H1 (cell line): ENCODE measurements around the gene BCL11A. TPM values are rescaled to one million over a fixed set of nuclear protein-coding genes. Genes with fewer than 3 reads are reported as not detected.
A peak's percentile ranks its signal among the peaks of the same experiment; 100 is the strongest.

Source experiments
- ASH2L ChIP-seq: fragments of 200-600, 300-600 bp; sonication (generic); IDR thresholded peaks from one replicate; pipeline ENCODE4 v1.7.1; 2017; ENCODE audit warnings: low read length
- CTBP2 ChIP-seq: IDR thresholded peaks from 2 replicates; pipeline ENCODE4 v1.7.0; 2011; ENCODE audit warnings: borderline replicate concordance, mild to moderate bottlenecking, moderate library complexity, mixed read lengths, low read length; ENCODE audit not compliant: insufficient read depth, insufficient read length
- EP300 ChIP-seq, 2 experiments: IDR thresholded peaks; 1 replicate in 1 of 2; 2 replicates in 1 of 2; pipeline ENCODE4 v1.6.1; 2011 to 2012; ENCODE audit warnings: low read depth in 2 of 2, low read length in 2 of 2, mild to moderate bottlenecking in 2 of 2, borderline replicate concordance in 1 of 2, inconsistent platforms in 1 of 2, moderate library complexity in 1 of 2
- FOSL1 ChIP-seq: IDR thresholded peaks from 2 replicates; pipeline ENCODE4 v1.6.1; 2011; ENCODE audit warnings: mild to moderate bottlenecking, low read depth, low read length, moderate library complexity; ENCODE audit not compliant: insufficient read depth
- JUND ChIP-seq: IDR thresholded peaks from 2 replicates; pipeline ENCODE4 v1.6.1; 2011; ENCODE audit warnings: mild to moderate bottlenecking, improper control_type of control experiment, low read length
- KDM4A ChIP-seq: IDR thresholded peaks from one replicate; pipeline ENCODE4 v1.7.1; 2012; ENCODE audit warnings: low read depth, mild to moderate bottlenecking, moderate library complexity, low read length, inconsistent platforms; ENCODE audit not compliant: severe bottlenecking
- PHF8 ChIP-seq: fragments of 200-600 bp; sonication (generic); conservative IDR thresholded peaks from 2 replicates; pipeline ENCODE4 v1.7.1; 2012; ENCODE audit warnings: low read depth, mild to moderate bottlenecking, inconsistent platforms, low read length, moderate library complexity
- POLR2AphosphoS5 ChIP-seq: IDR thresholded peaks from 2 replicates; pipeline ENCODE4 v1.6.1; 2011; ENCODE audit warnings: low read depth, low read length
- RAD21 ChIP-seq, 2 experiments: IDR thresholded peaks in 1 of 2; conservative IDR thresholded peaks in 1 of 2; 2 replicates each; pipeline ENCODE4 v1.6.1; 2011; ENCODE audit warnings: low read depth in 2 of 2, low read length in 2 of 2, improper control_type of control experiment in 1 of 2, inconsistent platforms in 1 of 2, mild to moderate bottlenecking in 1 of 2, moderate library complexity in 1 of 2
- SAP30 ChIP-seq: fragments of 300-600 bp; sonication (generic); IDR thresholded peaks from 2 replicates; pipeline ENCODE4 v1.7.1; 2012; ENCODE audit warnings: low read length, moderate library complexity, mild to moderate bottlenecking, inconsistent platforms; ENCODE audit not compliant: insufficient read depth, insufficient replicate concordance
- TAF7 ChIP-seq: optimal IDR thresholded peaks from 2 replicates; pipeline ENCODE3; 2011; ENCODE audit warnings: low read depth, mild to moderate bottlenecking, inconsistent platforms, low read length, moderate library complexity, borderline replicate concordance
- TBP ChIP-seq: IDR thresholded peaks from 2 replicates; pipeline ENCODE4 v1.6.1; 2011; ENCODE audit warnings: low read depth, low read length, improper control_type of control experiment
- TCF12 ChIP-seq: IDR thresholded peaks from 2 replicates; pipeline ENCODE4 v1.6.1; 2011; ENCODE audit warnings: low read depth, mild to moderate bottlenecking, low read length
- polyA plus RNA-seq, 7 experiments: library from polyadenylated mRNA; depleted of rRNA in 3 of 7; stranded (reverse) in 5 of 7; unstranded in 2 of 7; fragments of >200 nt in 5 of 7; fragments of 200-250 nt in 2 of 7; gene quantifications; 1 replicate in 5 of 7; 2 replicates in 1 of 7; 4 replicates in 1 of 7; pipeline versions ENCODE4 v1.2.1 to v1.2.3, GENCODE V29; 2011 to 2013; ENCODE audit warnings: missing spikeins in 2 of 7, mixed read lengths in 2 of 7
- total RNA-seq: library from RNA; stranded (reverse); fragmentation: NEBNext Ultra II Directional; extraction: Animal tissue kit (Norgen Biotek cat#: 25700); gene quantifications from 2 replicates; pipeline ENCODE4 v1.2.1, GENCODE V29; 2021
- TF ChIP-seq, protein P1 (sequence below): IDR thresholded peaks from 2 replicates; pipeline ENCODE4 v1.6.1; 2011; ENCODE audit warnings: low read depth, mild to moderate bottlenecking, low read length; ENCODE audit not compliant: insufficient read depth

BCL11A gene
- total and polyA plus RNA-seq, 2 of the 8 experiments (the other 6 are each of a cell fraction or from before 2014, with no cell fraction given) = 11.9 to 59.3 TPM

DNA sequence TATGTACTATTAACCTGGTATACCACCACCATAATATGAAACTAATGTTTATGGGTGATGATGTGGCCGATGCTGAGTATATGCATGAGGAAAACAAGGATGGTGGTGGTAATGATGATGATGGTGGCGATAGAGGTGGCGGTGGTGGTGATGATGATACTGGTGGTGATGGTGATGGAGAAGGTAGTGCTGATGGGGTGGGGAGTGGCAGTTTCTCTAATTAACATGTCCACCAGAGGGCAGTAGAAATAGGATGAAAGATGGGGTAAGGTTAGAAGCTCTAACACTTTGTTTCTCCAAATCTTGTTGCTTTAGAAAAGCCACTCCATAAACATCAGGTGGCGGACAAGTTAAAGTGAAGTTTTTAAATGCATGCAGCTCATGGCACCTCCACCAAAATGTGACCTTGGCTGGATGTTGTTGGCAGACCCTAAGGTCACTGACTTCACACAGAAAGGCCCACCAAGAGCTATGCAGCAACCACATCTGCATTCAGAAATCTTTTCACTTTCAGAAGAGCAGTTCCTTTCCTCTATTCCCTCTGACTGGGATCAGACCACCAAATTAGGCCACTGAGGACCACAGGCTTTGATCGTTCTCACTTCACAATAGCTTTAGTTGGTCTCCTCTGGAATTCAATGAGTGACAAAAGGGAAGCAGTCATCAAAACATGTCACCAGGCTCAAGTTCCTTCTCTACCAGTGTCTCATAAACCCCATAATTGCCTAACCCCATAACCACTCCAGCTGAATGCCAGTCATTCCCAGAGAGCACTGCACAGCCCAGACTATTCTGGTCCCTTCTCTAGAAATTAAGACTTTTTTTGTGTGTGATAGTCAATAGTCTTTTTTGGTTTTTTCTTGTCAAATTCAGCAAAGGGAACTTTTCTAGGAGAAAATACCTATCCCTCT lies 7.5 kb upstream of the BCL11A start (continued):
- TF ChIP-seq EP300 (IDR thresholded peaks at IDR 0.05; ENCODE audit: borderline replicate concordance in 1 of 2, low read depth in 2 of 2, low read length in 2 of 2) (no peak), ASH2L (no peak), PHF8 (no peak), KDM4A (no peak), RAD21 (IDR thresholded peaks at IDR 0.05 in 1 of 2, conservative IDR thresholded peaks at IDR 0.05 in 1 of 2; ENCODE audit: low read depth in 2 of 2, low read length in 2 of 2) (peak; percentile 42 to 53), FOSL1 (no peak), SAP30 (no peak), POLR2AphosphoS5 (no peak), CTBP2 (no peak), JUND (no peak), TCF12 (no peak), TAF7 (no peak), TBP (no peak)
- TF ChIP-seq, protein P1, sequence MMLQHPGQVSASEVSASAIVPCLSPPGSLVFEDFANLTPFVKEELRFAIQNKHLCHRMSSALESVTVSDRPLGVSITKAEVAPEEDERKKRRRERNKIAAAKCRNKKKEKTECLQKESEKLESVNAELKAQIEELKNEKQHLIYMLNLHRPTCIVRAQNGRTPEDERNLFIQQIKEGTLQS = no peak
